ENCODE measurements around the gene CCL16. TPM values are rescaled to one million over a fixed set of nuclear protein-coding genes. Genes with fewer than 3 reads are reported as not detected.
A peak's percentile ranks its signal among the peaks of the same experiment; 100 is the strongest.

CCL16 gene
- total and polyA plus RNA-seq, 4 donors = 0.20 to 0.30 (median 0.28) TPM; not detected in 1

DNA sequence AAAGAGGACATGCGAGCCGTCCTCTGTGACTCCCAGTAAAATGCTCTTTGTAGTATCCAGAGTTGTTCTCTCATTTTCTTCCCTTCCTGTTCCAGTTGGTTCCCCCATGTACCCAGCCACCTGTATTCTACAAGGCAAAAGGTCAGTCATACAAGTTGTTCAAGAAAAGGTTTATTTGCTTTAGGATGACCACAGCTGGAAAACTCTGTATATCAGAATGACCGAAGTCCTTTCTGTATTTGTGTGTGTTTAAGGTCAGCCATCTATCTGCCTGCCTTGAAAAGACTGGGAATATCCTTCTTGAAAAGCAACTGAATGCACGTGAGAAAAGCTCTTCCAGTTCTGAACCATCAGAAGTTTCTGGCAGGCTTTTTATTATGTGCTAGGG lies 8.4 kb downstream of the CCL16 start:
- no peaks in the 10 kb centered on the region for H3K36me3 ChIP-seq (ENCODE audit: control insufficient read depth, insufficient read depth, low read length)
- no peak overlapping the region for H3K27ac ChIP-seq (ENCODE audit: low read depth, low read length)
- no peaks in the 10 kb centered on the region for H3K27me3 ChIP-seq (ENCODE audit: control insufficient read depth, insufficient read depth, low read length)
- no peak overlapping the region for H3K4me3 ChIP-seq (ENCODE audit: low read depth, low read length)
- H3K4me1 ChIP-seq (ENCODE audit: control insufficient read depth, insufficient read depth, low read length) = no peaks in the 10 kb centered on the region
- H3K9me3 ChIP-seq (ENCODE audit: control insufficient read depth, insufficient read depth, low read length) = no peaks in the 10 kb centered on the region
- no peak for DNase-seq (ENCODE audit: low read depth in 4 of 6, low spot score in 6 of 6)
- 55% methylated on average over 1 of the region's 4 CpGs for WGBS (ENCODE audit: insufficient coverage)

DNA sequence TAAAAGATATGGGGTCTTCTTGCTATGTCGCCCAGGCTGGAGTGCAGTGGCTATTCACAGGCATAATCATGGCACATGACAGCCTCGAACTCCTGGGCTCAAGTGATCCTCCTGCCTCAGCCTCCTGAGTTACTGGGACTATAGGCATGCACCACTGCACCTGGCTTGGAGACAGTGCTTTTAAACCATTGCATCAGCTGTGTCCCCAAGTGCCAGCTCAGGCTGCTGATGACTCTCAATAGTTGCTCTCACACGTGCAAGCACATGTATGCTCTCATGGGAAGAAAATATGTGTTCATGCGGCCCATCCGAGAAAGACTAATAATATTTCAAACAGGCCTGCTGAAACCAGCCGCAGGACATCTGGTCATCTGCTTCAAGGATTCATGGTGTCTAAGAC lies 8.8 kb downstream of the CCL16 start:
- no peaks in the 10 kb centered on the region for H3K9me3 ChIP-seq (ENCODE audit: control insufficient read depth, insufficient read depth, low read length)
- no peaks in the 10 kb centered on the region for H3K4me1 ChIP-seq (ENCODE audit: control insufficient read depth, insufficient read depth, low read length)
- no peak overlapping the region for H3K27ac ChIP-seq (ENCODE audit: low read depth, low read length)
- no peaks in the 10 kb centered on the region for H3K36me3 ChIP-seq (ENCODE audit: control insufficient read depth, insufficient read depth, low read length)
- 80% methylated on average over 6 of the region's 6 CpGs for WGBS (ENCODE audit: insufficient coverage)
- H3K4me3 ChIP-seq (ENCODE audit: low read depth, low read length) = no peak overlapping the region
- no peaks in the 10 kb centered on the region for H3K27me3 ChIP-seq (ENCODE audit: control insufficient read depth, insufficient read depth, low read length)
- DNase-seq (ENCODE audit: low read depth in 4 of 6, low spot score in 6 of 6) = no peak

DNA sequence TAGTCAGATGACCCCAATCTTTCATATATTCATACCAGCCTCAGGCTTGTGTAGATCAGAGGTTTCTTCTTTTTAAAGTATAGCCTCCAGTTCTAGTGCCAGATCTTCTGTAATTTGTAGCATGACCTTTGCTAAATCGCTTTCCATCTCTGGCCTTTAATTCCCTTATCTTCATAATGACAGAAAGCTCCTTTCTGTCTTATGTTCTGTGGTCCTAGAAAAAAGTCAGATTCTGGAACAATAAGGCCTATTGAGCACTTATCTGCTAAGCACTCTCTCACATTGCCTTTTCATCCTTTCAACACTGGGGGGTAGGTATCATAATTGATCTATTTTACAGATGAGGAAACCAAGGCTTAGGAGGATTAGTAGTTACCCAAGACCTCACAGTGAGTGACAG lies 9.2 kb downstream of the CCL16 start:
- no CpG with 5 or more reads among the region's 1 CpG for WGBS (ENCODE audit: insufficient coverage)
- Histone ChIP-seq H3K27me3 (ENCODE audit: control insufficient read depth, insufficient read depth, low read length) (no peaks in the 10 kb centered on the region), H3K36me3 (ENCODE audit: control insufficient read depth, insufficient read depth, low read length) (no peaks in the 10 kb centered on the region), H3K27ac (ENCODE audit: low read depth, low read length) (no peak overlapping the region), H3K4me3 (ENCODE audit: low read depth, low read length) (no peak overlapping the region), H3K9me3 (ENCODE audit: control insufficient read depth, insufficient read depth, low read length) (no peaks in the 10 kb centered on the region), H3K4me1 (ENCODE audit: control insufficient read depth, insufficient read depth, low read length) (no peaks in the 10 kb centered on the region)
- no peak for DNase-seq (ENCODE audit: low read depth in 4 of 6, low spot score in 6 of 6)

DNA sequence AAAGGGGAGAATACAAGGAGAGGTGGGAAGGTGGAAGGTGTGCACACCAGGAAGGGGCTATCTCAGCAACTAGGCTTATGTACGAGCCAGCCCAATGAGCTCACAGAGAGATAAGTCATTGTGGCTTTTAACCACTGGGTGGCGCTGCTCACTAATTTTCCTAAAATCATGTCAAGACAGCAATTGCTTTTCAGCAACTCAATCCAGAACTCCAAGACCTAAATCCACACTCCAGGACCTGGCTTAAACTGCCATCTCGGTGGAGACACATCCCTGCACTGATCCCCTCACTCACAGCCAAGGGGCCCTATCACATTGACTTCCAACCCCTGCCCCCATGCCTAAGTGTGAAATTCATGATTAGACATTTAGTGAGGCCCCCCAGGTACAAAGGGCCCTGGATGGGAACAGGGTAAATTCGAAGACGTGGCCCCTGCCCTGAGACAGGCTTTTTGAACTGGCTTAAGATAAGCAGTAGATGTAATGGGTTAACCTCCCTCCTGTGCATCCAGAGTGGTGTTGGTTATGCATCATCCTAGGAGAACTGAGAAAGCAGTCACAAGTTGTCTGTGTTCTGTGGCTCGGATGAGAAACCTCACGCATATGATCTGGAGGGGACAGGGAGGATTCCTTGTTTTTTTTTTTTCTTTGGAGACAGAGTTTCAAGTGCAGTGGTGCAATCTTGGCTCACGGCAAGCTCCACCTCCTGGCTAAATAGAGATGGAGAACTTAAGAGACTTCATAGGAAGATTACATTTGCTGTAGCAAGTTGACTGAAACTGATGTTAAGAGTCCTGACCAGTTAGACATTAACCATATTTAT lies 11.5 kb downstream of the CCL16 start:
- H3K9me3 ChIP-seq (ENCODE audit: control insufficient read depth, insufficient read depth, low read length) = no peaks in the 10 kb centered on the region
- no peak overlapping the region for H3K27ac ChIP-seq (ENCODE audit: low read depth, low read length)
- H3K36me3 ChIP-seq (ENCODE audit: control insufficient read depth, insufficient read depth, low read length) = no peaks in the 10 kb centered on the region
- WGBS (ENCODE audit: insufficient coverage) = 49% methylated on average over 7 of the region's 8 CpGs
- DNase-seq (ENCODE audit: low read depth in 4 of 6, low spot score in 6 of 6) = peak; percentile 74 to 97 (median 84)
- no peak overlapping the region for H3K4me3 ChIP-seq (ENCODE audit: low read depth, low read length)
- no peaks in the 10 kb centered on the region for H3K4me1 ChIP-seq (ENCODE audit: control insufficient read depth, insufficient read depth, low read length)
- no peaks in the 10 kb centered on the region for H3K27me3 ChIP-seq (ENCODE audit: control insufficient read depth, insufficient read depth, low read length)

DNA sequence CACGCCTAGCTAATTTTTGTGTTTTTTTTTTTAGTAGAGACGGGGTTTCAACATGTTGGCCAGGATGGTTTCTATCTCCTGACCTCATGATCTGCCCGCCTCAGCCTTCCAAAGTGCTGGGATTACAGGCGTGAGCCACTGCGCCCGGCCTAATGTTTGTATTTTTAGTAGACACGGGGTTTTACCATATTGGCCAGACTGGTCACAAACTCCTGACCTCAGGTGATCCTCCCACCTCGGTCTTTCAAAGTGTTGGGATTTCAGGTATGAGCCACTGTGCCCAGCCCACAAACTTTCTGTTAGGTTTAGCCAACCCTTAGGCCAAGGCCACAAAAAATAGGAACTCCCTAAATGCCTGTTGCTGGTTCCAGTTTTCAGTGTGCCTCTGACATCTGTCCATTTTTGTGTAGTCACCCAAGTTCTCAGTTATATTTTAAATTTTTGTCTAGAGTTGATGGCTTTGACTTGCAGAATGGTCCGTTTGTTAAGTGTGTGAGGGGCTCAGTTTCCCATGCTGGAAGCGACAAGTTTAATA lies 12.7 kb downstream of the CCL16 start:
- Histone ChIP-seq H3K4me3 (ENCODE audit: low read depth, low read length) (no peak overlapping the region), H3K36me3 (ENCODE audit: control insufficient read depth, insufficient read depth, low read length) (no peaks in the 10 kb centered on the region), H3K4me1 (ENCODE audit: control insufficient read depth, insufficient read depth, low read length) (no peaks in the 10 kb centered on the region), H3K27ac (ENCODE audit: low read depth, low read length) (no peak overlapping the region), H3K9me3 (ENCODE audit: control insufficient read depth, insufficient read depth, low read length) (no peaks in the 10 kb centered on the region), H3K27me3 (ENCODE audit: control insufficient read depth, insufficient read depth, low read length) (no peaks in the 10 kb centered on the region)
- no peak for DNase-seq (ENCODE audit: low read depth in 4 of 6, low spot score in 6 of 6)
- WGBS (ENCODE audit: insufficient coverage) = 86% methylated on average over 7 of the region's 10 CpGs

DNA sequence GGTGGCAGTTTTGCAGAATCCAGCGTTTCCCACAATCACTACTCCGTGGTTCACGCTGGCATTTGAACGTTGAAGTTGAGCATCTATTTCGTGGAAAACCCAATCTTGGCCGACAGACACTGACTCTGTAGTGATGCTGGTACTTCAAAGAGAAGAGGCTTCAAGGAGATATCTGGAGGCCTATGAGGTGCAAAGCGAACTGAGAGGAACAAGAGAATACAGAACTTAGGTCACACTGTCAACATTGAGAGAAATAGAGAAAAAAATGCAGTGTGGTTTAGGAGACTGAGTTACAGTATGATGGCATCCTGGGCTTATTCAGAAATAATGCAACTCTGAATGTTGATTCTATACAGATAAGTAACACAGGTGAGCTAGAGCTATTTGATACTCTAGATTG lies 16.0 kb downstream of the CCL16 start:
- Histone ChIP-seq H3K4me1 (ENCODE audit: control insufficient read depth, insufficient read depth, low read length) (no peaks in the 10 kb centered on the region), H3K4me3 (ENCODE audit: low read depth, low read length) (no peak overlapping the region), H3K27ac (ENCODE audit: low read depth, low read length) (no peak overlapping the region), H3K27me3 (ENCODE audit: control insufficient read depth, insufficient read depth, low read length) (no peaks in the 10 kb centered on the region), H3K9me3 (ENCODE audit: control insufficient read depth, insufficient read depth, low read length) (no peaks in the 10 kb centered on the region), H3K36me3 (ENCODE audit: control insufficient read depth, insufficient read depth, low read length) (no peaks in the 10 kb centered on the region)
- 94% methylated on average over 7 of the region's 7 CpGs for WGBS (ENCODE audit: insufficient coverage)
- no peak for DNase-seq (ENCODE audit: low read depth in 4 of 6, low spot score in 6 of 6)

DNA sequence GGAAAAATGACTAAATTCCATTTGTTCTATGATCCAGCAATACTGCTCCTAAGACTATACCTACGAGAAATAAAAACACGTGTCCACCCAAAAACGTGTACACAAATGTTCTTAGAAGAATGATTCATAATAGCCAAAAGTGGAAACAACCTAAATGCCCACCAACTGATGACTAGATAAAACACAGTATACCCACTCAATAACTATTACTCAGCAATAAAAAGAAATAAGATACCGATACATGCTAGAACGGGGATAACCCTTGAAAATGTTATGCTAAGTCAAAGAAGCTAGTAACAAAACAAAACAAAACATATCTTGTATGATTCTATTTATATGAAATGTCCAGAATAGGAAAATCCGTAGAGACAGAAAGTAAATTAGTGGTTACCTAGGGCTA lies 17.6 kb downstream of the CCL16 start:
- Histone ChIP-seq H3K4me3 (ENCODE audit: low read depth, low read length) (no peak overlapping the region), H3K27ac (ENCODE audit: low read depth, low read length) (no peak overlapping the region), H3K9me3 (ENCODE audit: control insufficient read depth, insufficient read depth, low read length) (no peaks in the 10 kb centered on the region), H3K27me3 (ENCODE audit: control insufficient read depth, insufficient read depth, low read length) (no peaks in the 10 kb centered on the region), H3K4me1 (ENCODE audit: control insufficient read depth, insufficient read depth, low read length) (no peaks in the 10 kb centered on the region), H3K36me3 (ENCODE audit: control insufficient read depth, insufficient read depth, low read length) (no peaks in the 10 kb centered on the region)
- no peak for DNase-seq (ENCODE audit: low read depth in 4 of 6, low spot score in 6 of 6)
- no CpG with 5 or more reads among the region's 6 CpGs for WGBS (ENCODE audit: insufficient coverage)

DNA sequence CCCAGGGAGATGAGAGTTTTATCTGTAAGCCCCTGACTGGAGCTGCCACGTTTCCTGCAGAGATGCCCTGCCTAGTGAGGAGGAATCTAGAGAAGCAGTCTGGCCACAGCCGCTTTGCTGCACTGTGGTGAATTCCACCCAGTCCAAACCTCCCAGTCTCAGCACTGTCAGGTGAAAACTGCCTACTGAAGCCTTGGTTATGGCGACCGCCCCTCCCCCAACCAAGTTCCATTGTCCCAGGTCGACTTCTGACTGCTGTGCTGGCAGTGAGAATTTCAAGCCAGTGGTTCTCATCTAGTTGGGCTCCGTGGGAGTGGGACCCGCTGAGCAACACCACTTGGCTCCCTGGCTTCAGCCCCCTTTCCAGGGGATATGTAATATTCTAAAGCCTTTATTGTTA lies 27.6 kb downstream of the CCL16 start:
- H3K36me3 ChIP-seq (ENCODE audit: control insufficient read depth, insufficient read depth, low read length) = no peaks in the 10 kb centered on the region

DNA sequence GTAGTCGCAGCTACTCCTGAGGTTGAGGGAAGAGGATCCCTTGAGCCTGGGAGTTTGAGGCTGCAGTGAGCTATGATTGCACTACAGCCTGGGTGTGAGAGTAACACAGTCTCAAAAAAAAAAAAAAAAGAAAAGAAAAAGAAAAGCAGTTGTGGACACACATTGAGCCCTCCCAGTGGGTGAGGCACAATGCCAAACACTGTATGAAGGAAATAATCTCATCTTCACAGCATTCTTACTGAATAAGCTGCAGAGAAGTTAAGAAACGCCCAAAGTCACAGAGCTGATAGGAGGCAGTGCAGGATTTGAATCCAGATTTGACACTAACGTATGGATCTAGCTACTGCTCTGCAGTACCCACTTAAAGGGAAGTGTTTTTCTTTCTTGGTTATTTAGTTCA lies 31.9 kb downstream of the CCL16 start:
- Histone ChIP-seq H3K4me1 (ENCODE audit: control insufficient read depth, insufficient read depth, low read length) (no peaks in the 10 kb centered on the region), H3K27ac (ENCODE audit: low read depth, low read length) (no peak overlapping the region), H3K36me3 (ENCODE audit: control insufficient read depth, insufficient read depth, low read length) (no peaks in the 10 kb centered on the region), H3K27me3 (ENCODE audit: control insufficient read depth, insufficient read depth, low read length) (no peaks in the 10 kb centered on the region), H3K4me3 (ENCODE audit: low read depth, low read length) (no peak overlapping the region), H3K9me3 (ENCODE audit: control insufficient read depth, insufficient read depth, low read length) (no peaks in the 10 kb centered on the region)
- WGBS (ENCODE audit: insufficient coverage) = 100% methylated on average over 2 of the region's 3 CpGs
- DNase-seq (ENCODE audit: low read depth in 4 of 6, low spot score in 6 of 6) = peak in 1 of 6 donors; percentile 5

More for the DNA sequence above, 27.6 kb downstream of the CCL16 start:
- Histone ChIP-seq H3K9me3 (ENCODE audit: control insufficient read depth, insufficient read depth, low read length) (no peaks in the 10 kb centered on the region), H3K27ac (ENCODE audit: low read depth, low read length) (no peak overlapping the region), H3K27me3 (ENCODE audit: control insufficient read depth, insufficient read depth, low read length) (no peaks in the 10 kb centered on the region), H3K4me3 (ENCODE audit: low read depth, low read length) (no peak overlapping the region), H3K4me1 (ENCODE audit: control insufficient read depth, insufficient read depth, low read length) (no peaks in the 10 kb centered on the region)
- WGBS (ENCODE audit: insufficient coverage) = 48% methylated on average over 4 of the region's 7 CpGs
- DNase-seq (ENCODE audit: low read depth in 4 of 6, low spot score in 6 of 6) = no peak

DNA sequence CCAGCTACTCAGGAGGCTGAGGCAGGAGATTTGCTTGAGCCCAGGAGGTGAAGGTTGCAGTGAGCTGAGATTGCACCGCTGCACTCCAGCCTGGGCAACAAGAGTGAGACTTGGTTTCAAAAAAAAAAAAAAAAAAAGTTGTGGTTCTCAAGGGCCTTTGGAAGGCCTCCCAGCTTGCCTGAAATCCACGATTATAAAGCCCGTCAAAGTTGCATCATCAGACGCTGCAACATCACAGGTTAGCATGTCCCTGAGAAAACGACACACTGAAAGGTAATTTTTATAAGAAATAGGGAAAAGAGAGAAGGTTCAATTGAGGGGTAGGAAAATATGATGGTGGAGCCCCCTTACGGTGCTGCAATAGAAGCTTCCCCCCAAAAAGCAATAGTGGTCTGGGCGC lies 33.2 kb downstream of the CCL16 start:
- Histone ChIP-seq H3K36me3 (ENCODE audit: control insufficient read depth, insufficient read depth, low read length) (no peaks in the 10 kb centered on the region), H3K9me3 (ENCODE audit: control insufficient read depth, insufficient read depth, low read length) (no peaks in the 10 kb centered on the region), H3K4me3 (ENCODE audit: low read depth, low read length) (no peak overlapping the region), H3K27ac (ENCODE audit: low read depth, low read length) (no peak overlapping the region), H3K27me3 (ENCODE audit: control insufficient read depth, insufficient read depth, low read length) (no peaks in the 10 kb centered on the region), H3K4me1 (ENCODE audit: control insufficient read depth, insufficient read depth, low read length) (no peaks in the 10 kb centered on the region)
- 95% methylated on average over 7 of the region's 7 CpGs for WGBS (ENCODE audit: insufficient coverage)
- no peak for DNase-seq (ENCODE audit: low read depth in 4 of 6, low spot score in 6 of 6)
